OCI-LY1 (cell line): ENCODE results near the gene STARD13.

Source experiments
- H2AFZ ChIP-seq: fragments of 200-600 bp; sonication (generic), shearing (Covaris generic); 2 replicates; pipeline ENCODE4 v1.6.0; 2014; ENCODE audit warnings: antibody characterized with exemption, mild to moderate bottlenecking, low read length
- H3F3A ChIP-seq: fragments of 200-600 bp; sonication (generic), shearing (Covaris generic); 2 replicates; pipeline ENCODE4 v1.6.0; 2014; ENCODE audit warnings: mild to moderate bottlenecking, antibody characterized with exemption, low read length, moderate library complexity; ENCODE audit not compliant: insufficient read depth
- H3K27ac ChIP-seq: fragments of 200-600 bp; sonication (generic); 2 replicates; pipeline ENCODE4 v1.5.1; 2014; ENCODE audit warnings: low read length, mixed run types, mild to moderate bottlenecking, low read depth; ENCODE audit not compliant: poor library complexity, severe bottlenecking
- H3K27me3 ChIP-seq: fragments of 200-600 bp; sonication (generic); 2 replicates; pipeline ENCODE4 v1.6.0; 2014; ENCODE audit warnings: antibody characterized with exemption, mild to moderate bottlenecking, low read length, moderate library complexity; ENCODE audit not compliant: insufficient read depth
- H3K36me3 ChIP-seq: fragments of 200-600 bp; sonication (generic); 2 replicates; pipeline ENCODE4 v1.6.1; 2014; ENCODE audit warnings: mild to moderate bottlenecking, antibody characterized with exemption, low read length, moderate library complexity, mixed read lengths; ENCODE audit not compliant: insufficient read depth
- H3K4me1 ChIP-seq: fragments of 200-600 bp; sonication (generic); 2 replicates; pipeline ENCODE4 v1.5.1; 2014; ENCODE audit warnings: mild to moderate bottlenecking, low read length, moderate library complexity; ENCODE audit not compliant: insufficient read depth, severe bottlenecking
- H3K4me2 ChIP-seq: fragments of 200-600 bp; sonication (generic), shearing (Covaris generic); 2 replicates; pipeline ENCODE4 v1.6.1; 2014; ENCODE audit warnings: low read length
- H3K4me3 ChIP-seq: fragments of 200-600 bp; sonication (generic); 2 replicates; pipeline ENCODE4 v1.5.1; 2014; ENCODE audit warnings: low read length, low read depth, mild to moderate bottlenecking, mixed read lengths; ENCODE audit not compliant: poor library complexity, severe bottlenecking
- H3K79me2 ChIP-seq: fragments of 200-600 bp; shearing (Covaris generic); 2 replicates; pipeline ENCODE4 v1.6.1; 2016; ENCODE audit warnings: mixed run types, low read length, mixed read lengths; ENCODE audit not compliant: insufficient read depth
- H3K9ac ChIP-seq: fragments of 200-600 bp; sonication (generic), shearing (Covaris generic); 2 replicates; pipeline ENCODE4 v1.6.1; 2014; ENCODE audit warnings: mild to moderate bottlenecking, low read length, mixed read lengths
- H3K9me2 ChIP-seq: fragments of 200-600 bp; sonication (generic), shearing (Covaris generic); 2 replicates; pipeline ENCODE4 v1.6.1; 2014; ENCODE audit warnings: low read depth, mild to moderate bottlenecking, low read length, mixed read lengths
- H3K9me3 ChIP-seq: fragments of 200-600 bp; shearing (Covaris generic); 2 replicates; pipeline ENCODE4 v1.6.1; 2014; ENCODE audit warnings: low read length, mixed read lengths
- H4K20me1 ChIP-seq: fragments of 200-600 bp; sonication (generic), shearing (Covaris generic); 2 replicates; pipeline ENCODE4 v1.6.0; 2016; ENCODE audit warnings: mild to moderate bottlenecking, low read length; ENCODE audit not compliant: insufficient read depth
- EZH2 ChIP-seq: fragments of 200-600 bp; sonication (generic), shearing (Covaris generic); IDR thresholded peaks from 2 replicates; pipeline ENCODE4 v1.8.0; 2017; ENCODE audit warnings: borderline replicate concordance, mixed run types, mild to moderate bottlenecking, antibody characterized with exemption, low read length, moderate library complexity, mixed read lengths
- TF ChIP-seq, protein P1 (sequence below): fragments of 200-600 bp; sonication (generic), shearing (Covaris generic); IDR thresholded peaks from 2 replicates; pipeline ENCODE4 v1.5.1; 2017; ENCODE audit warnings: mild to moderate bottlenecking, antibody characterized with exemption, low read length, moderate library complexity, mixed read lengths

The STARD13 gene

DNA sequence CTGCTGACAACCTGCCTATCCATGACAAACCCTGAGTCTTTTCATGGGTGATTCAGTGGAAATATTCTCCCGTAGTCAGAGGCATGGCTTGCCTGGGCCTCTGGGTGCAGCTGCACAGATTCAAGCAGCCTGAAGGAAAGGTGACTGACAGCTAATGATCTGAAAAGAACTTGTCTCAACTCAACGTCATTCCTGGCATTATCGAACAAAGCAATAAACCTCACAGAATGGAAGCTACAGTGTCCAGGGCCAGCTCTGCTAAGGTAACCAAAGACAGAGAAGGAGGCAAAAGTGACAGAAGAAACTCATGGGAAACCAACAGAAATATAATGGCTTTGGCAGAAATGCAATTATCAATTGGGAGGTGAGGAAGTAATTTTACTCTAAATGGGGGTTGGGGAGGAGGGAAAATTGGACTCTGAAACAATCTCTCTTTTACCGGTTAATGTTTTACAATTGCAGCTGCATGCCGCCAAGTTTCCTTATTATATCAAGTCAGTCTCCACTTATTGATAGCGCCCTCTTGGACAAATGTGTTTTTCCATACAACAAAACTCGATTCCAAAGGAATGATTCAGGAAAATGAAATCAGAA lies 12.9 kb downstream of the STARD13 start:
- H3K27ac ChIP-seq, result no peak overlapping the region
- H3K79me2 ChIP-seq, result no peaks in the 10 kb centered on the region
- H3K4me2 ChIP-seq, result no peak overlapping the region

DNA sequence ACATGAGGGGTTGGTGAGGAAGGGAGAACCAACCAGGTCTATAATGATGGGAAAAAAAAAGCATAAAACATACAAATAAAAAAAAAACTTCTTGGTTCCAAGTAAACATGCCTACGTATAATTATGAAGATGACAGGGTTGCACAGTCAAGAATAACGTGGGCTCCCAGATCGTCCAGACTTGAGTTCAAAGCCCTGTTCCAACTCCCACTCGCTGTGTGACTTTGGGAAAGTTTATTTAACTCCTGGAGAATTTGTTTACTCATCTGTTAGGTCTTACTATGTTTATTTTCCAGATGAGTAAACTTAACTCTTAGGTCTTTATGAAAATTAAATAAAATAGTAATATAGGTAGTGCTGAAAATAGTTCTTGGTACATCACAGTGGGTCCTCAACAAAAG lies 13.8 kb downstream of the STARD13 start:
- Histone ChIP-seq H3K9ac (no peak overlapping the region), H4K20me1 (no peaks in the 10 kb centered on the region), H3K27ac (no peak overlapping the region), H3K9me2 (no peaks in the 10 kb centered on the region), H3K4me2 (no peak overlapping the region), H3K27me3 (no peaks in the 10 kb centered on the region), H3K9me3 (no peaks in the 10 kb centered on the region), H3K4me3 (no peak overlapping the region), H3K79me2 (no peaks in the 10 kb centered on the region), H2AFZ (no peak overlapping the region), H3K36me3 (no peaks in the 10 kb centered on the region), H3F3A (no peaks in the 10 kb centered on the region), H3K4me1 (no peaks in the 10 kb centered on the region)
- TF ChIP-seq, protein P1, sequence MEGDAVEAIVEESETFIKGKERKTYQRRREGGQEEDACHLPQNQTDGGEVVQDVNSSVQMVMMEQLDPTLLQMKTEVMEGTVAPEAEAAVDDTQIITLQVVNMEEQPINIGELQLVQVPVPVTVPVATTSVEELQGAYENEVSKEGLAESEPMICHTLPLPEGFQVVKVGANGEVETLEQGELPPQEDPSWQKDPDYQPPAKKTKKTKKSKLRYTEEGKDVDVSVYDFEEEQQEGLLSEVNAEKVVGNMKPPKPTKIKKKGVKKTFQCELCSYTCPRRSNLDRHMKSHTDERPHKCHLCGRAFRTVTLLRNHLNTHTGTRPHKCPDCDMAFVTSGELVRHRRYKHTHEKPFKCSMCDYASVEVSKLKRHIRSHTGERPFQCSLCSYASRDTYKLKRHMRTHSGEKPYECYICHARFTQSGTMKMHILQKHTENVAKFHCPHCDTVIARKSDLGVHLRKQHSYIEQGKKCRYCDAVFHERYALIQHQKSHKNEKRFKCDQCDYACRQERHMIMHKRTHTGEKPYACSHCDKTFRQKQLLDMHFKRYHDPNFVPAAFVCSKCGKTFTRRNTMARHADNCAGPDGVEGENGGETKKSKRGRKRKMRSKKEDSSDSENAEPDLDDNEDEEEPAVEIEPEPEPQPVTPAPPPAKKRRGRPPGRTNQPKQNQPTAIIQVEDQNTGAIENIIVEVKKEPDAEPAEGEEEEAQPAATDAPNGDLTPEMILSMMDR, result no peak
- no peak for TF ChIP-seq EZH2

More for the DNA sequence above, 12.9 kb downstream of the STARD13 start:
- no peaks in the 10 kb centered on the region for H3F3A ChIP-seq
- H3K4me1 ChIP-seq, result no peaks in the 10 kb centered on the region
- TF ChIP-seq, protein P1, result no peak
- TF ChIP-seq EZH2, result no peak
- no peaks in the 10 kb centered on the region for H3K9me3 ChIP-seq
- no peak overlapping the region for H3K9ac ChIP-seq
- H3K9me2 ChIP-seq, result no peaks in the 10 kb centered on the region
- no peaks in the 10 kb centered on the region for H3K36me3 ChIP-seq
- H4K20me1 ChIP-seq, result no peaks in the 10 kb centered on the region
- no peak overlapping the region for H2AFZ ChIP-seq
- H3K4me3 ChIP-seq, result no peak overlapping the region
- no peaks in the 10 kb centered on the region for H3K27me3 ChIP-seq

DNA sequence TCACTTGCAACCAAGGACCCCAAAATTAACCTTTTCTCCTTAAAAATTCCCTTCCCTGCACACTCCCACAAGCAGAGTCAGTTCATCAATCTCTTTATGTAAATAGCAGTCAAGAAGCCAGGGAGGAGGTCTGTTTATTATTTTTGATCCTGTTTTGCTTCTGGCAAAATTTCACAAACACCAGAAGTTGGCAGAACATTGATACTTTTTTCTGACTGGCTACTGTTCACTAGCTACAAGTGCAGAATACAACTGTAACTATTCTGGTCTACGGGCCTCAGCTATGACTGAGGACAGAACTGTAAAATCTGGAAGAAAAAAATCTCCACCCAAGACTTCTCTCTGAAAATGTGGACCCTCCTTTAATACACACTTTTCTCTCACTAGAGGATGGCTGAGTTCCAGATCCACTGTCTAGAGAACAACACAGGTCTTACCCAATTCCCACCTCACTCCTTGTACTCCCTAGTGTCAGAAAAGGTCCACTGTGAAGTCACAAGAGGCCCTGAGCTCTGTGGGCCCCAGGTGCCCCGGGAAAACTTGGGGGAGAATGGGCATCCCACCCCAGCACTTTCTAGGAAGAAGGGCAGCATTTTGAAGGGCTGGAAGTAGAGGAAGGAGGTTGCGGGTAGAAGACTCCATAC lies 14.5 kb downstream of the STARD13 start:
- Histone ChIP-seq H3K36me3 (no peaks in the 10 kb centered on the region), H4K20me1 (no peaks in the 10 kb centered on the region), H3K9me2 (no peaks in the 10 kb centered on the region), H3K79me2 (no peaks in the 10 kb centered on the region), H3K27me3 (no peaks in the 10 kb centered on the region), H3K9ac (no peak overlapping the region), H3F3A (no peaks in the 10 kb centered on the region), H3K4me3 (no peak overlapping the region), H3K9me3 (no peaks in the 10 kb centered on the region), H2AFZ (no peak overlapping the region), H3K4me1 (no peaks in the 10 kb centered on the region), H3K4me2 (no peak overlapping the region), H3K27ac (no peak overlapping the region)
- TF ChIP-seq EZH2, result no peak
- TF ChIP-seq, protein P1, result no peak
